ENCODE measurements around the gene NUPR2.
"Not testable (repeated sequence)": the region's sequence is repeated elsewhere in the genome, so short reads cannot be mapped to it uniquely, and the experiment has no call there.

NUPR2 gene

DNA sequence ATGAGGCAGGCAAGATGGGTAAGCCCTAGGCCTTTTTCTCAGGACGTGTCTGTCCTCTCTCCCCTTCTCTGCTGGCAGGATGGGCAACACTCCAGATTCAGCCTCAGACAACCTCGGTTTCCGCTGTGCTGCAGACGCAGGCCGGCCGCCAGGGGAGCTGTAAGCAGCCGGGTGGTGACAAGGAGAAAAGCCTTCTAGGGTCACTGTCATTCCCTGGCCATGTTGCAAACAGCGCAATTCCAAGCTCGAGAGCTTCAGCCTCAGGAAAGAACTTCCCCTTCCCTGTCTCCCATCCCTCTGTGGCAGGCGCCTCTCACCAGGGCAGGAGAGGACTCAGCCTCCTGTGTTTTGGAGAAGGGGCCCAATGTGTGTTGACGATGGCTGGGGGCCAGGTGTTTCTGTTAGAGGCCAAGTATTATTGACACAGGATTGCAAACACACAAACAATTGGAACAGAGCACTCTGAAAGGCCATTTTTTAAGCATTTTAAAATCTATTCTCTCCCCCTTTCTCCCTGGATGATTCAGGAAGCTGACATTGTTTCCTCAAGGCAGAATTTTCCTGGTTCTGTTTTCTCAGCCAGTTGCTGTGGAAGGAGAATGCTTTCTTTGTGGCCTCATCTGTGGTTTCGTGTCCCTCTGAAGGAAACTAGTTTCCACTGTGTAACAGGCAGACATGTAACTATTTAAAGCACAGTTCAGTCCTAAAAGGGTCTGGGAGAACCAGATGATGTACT, 36.6 kb downstream of the NUPR2 start:
- TF ChIP-seq, protein P1, sequence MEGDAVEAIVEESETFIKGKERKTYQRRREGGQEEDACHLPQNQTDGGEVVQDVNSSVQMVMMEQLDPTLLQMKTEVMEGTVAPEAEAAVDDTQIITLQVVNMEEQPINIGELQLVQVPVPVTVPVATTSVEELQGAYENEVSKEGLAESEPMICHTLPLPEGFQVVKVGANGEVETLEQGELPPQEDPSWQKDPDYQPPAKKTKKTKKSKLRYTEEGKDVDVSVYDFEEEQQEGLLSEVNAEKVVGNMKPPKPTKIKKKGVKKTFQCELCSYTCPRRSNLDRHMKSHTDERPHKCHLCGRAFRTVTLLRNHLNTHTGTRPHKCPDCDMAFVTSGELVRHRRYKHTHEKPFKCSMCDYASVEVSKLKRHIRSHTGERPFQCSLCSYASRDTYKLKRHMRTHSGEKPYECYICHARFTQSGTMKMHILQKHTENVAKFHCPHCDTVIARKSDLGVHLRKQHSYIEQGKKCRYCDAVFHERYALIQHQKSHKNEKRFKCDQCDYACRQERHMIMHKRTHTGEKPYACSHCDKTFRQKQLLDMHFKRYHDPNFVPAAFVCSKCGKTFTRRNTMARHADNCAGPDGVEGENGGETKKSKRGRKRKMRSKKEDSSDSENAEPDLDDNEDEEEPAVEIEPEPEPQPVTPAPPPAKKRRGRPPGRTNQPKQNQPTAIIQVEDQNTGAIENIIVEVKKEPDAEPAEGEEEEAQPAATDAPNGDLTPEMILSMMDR (IDR thresholded peaks at IDR 0.05; ENCODE audit: borderline replicate concordance, insufficient read depth, low read depth, low read length): no peak
- no peak overlapping the region for H3K4me3 ChIP-seq (ENCODE audit: low read depth, low read length)

DNA sequence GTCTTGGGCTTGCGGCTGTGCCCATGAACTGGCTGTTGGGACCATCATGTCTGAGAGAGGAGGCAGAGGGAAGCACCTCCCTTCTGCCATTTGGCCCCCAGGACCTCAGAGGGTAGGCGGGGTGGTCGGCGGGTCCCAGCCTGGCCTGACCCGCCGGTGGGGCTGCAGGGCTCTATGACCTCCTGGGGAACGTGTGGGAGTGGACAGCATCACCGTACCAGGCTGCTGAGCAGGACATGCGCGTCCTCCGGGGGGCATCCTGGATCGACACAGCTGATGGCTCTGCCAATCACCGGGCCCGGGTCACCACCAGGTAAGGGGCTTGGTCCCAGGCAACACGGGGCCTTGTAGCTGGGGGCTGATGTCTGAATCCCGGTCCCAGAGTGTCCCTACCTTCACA, 38.0 kb downstream of the NUPR2 start:
- TF ChIP-seq, protein P1 (IDR thresholded peaks at IDR 0.05; ENCODE audit: borderline replicate concordance, insufficient read depth, low read depth, low read length): no peak
- no peak overlapping the region for H3K4me3 ChIP-seq (ENCODE audit: low read depth, low read length)

DNA sequence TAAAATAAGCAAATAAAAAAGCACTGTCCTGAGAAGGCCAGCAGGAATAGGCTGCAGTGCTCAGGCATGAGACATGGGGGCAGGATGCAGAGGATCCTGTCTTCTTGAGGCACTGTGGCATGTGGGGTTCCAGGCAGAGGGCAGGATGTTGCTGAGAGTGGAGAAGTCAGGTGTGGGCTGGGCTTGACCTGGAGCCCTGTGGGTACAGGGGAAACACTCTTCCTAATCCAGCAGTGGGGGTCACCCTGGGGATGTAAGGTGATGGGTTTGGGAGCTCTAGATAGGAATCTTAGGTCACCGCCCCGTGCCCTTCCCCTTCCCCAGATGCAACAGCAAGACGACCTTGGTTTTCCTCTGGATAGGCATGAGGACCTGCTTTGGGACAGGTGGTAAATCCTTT, 38.5 kb downstream of the NUPR2 start:
- H3K4me3 ChIP-seq (ENCODE audit: low read depth, low read length): no peak overlapping the region
- TF ChIP-seq, protein P1 (IDR thresholded peaks at IDR 0.05; ENCODE audit: borderline replicate concordance, insufficient read depth, low read depth, low read length): no peak

DNA sequence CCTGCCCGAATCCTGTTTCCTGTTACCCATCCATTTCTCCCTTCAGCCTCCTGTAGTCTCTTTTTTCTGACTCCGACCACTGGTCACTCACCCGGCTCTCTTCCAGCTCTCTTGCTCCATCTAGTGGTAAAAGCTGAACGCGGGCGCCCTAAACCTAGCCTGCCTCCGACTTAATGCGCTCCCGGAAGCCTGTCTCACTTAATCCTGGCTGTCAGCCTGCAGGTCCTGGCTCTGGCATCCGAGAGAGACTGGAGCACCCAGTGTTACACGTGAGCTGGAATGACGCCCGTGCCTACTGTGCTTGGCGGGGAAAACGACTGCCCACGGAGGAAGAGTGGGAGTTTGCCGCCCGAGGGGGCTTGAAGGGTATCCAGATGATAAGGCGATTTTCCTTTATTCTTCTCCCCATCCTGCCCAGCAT, 41.8 kb downstream of the NUPR2 start:
- TF ChIP-seq, protein P1 (IDR thresholded peaks at IDR 0.05; ENCODE audit: borderline replicate concordance, insufficient read depth, low read depth, low read length): peak; percentile 84
- H3K4me3 ChIP-seq (ENCODE audit: low read depth, low read length): no peak overlapping the region

DNA sequence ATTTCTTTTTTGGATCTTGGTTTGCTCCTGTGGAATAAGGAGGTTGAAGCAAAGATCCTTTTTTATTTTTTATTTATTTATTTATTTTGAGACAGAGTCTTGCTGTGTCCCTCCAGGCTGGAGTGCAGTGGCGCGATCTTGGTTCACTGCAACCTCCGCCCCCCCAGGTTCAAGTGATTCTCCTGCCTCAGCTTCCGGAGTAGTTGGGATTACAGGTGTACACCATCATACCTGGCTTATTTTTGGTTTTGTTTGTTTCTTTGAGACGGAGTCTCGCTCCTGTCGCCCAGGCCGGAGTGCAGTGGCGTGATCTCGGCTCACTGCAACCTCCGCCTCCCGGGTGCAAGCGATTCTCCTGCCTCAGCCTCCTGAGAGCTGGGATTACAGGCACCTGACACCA, 49.8 kb downstream of the NUPR2 start:
- H3K4me3 ChIP-seq (ENCODE audit: low read depth, low read length): not testable (repeated sequence)
